ENCODE data around the gene LBR. TPM values are rescaled to one million over a fixed set of nuclear protein-coding genes. Genes with fewer than 3 reads are reported as not detected.

The LBR gene
- total RNA-seq, 1 experiment from 2014 or later, result 60.9 TPM

- Mint-ChIP-seq H3K36me3 (ENCODE audit: insufficient read depth in 1 of 3, low read depth in 3 of 3) (peaks cover 8 to 53% (median 45%) of the 10 kb centered on the region in 3 experiments), H3K4me1 (no peaks in the 10 kb centered on the region), H3K27me3 (ENCODE audit: low read depth) (no peaks in the 10 kb centered on the region), H3K9me3 (no peaks in the 10 kb centered on the region), H3K27ac (no peak overlapping the region), H3K4me3 (no peak overlapping the region)
- TF ChIP-seq CTCF (conservative IDR thresholded peaks at IDR 0.05), result no peak
- Histone ChIP-seq H2BK5ac (ENCODE audit: insufficient read length, low read length) (no peak overlapping the region), H4K8ac (replicated peaks; ENCODE audit: insufficient read length, low read depth, low read length) (no peak overlapping the region), H3K79me1 (ENCODE audit: insufficient read depth, low read depth, low read length, poor library complexity, severe bottlenecking) (no peaks in the 10 kb centered on the region), H4K91ac (ENCODE audit: insufficient read length, low read depth, low read length) (no peak overlapping the region), H2BK20ac (ENCODE audit: low read depth, low read length, poor library complexity, severe bottlenecking) (no peak overlapping the region), H3K27ac (ENCODE audit: insufficient read length, low read depth, low read length) (no peak overlapping the region), H2BK15ac (ENCODE audit: low read depth, low read length) (no peak overlapping the region), H3K9ac (ENCODE audit: extremely low read depth, insufficient read length, low read length) (no peak overlapping the region), H3K23ac (ENCODE audit: insufficient read length, low read depth, low read length) (no peak overlapping the region), H2BK12ac (ENCODE audit: insufficient read length, low read depth, low read length) (no peak overlapping the region), H3K56ac (ENCODE audit: insufficient read length, low read depth, low read length) (no peak overlapping the region), H3K23me2 (ENCODE audit: insufficient read length, low read depth, low read length, poor library complexity, severe bottlenecking) (no peaks in the 10 kb centered on the region), H2AK5ac (ENCODE audit: insufficient read length, low read length) (no peak overlapping the region), H3K79me2 (ENCODE audit: insufficient read depth, low read length) (no peaks in the 10 kb centered on the region), H3K9me3 (ENCODE audit: control insufficient read depth, low read depth, low read length) (no peaks in the 10 kb centered on the region), H2AFZ (ENCODE audit: low read length) (no peak overlapping the region), H3K4ac (ENCODE audit: low read depth, low read length) (no peak overlapping the region), H4K20me1 (ENCODE audit: control insufficient read depth, insufficient read depth, insufficient read length) (no peaks in the 10 kb centered on the region), H3K27me3 (ENCODE audit: insufficient read depth, low read length) (no peaks in the 10 kb centered on the region), H4K5ac (ENCODE audit: insufficient read length, low read depth, low read length) (no peak overlapping the region), H3K4me1 (ENCODE audit: insufficient read depth, low read length) (no peaks in the 10 kb centered on the region), H2BK120ac (ENCODE audit: low read depth, low read length, poor library complexity, severe bottlenecking) (no peak overlapping the region), H3K18ac (ENCODE audit: insufficient read length, low read depth, low read length) (no peak overlapping the region), H3T11ph (ENCODE audit: low read length) (no peak overlapping the region), H3K14ac (ENCODE audit: insufficient read depth, low read length) (no peak overlapping the region), H3K4me2 (ENCODE audit: insufficient read depth, insufficient read length, low read length) (no peak overlapping the region)
- WGBS (ENCODE audit: extremely low coverage, insufficient read length, low lambda C conversion rate), result no CpG with 5 or more reads among the region's 5 CpGs
- no peak for DNase-seq
Observed at GRCh38 chr1:225400968-225401367, 26.9 kb downstream of the LBR start.
